GM21381 (cell line): Measurements from ENCODE around the gene SHD.

ENCODE experiments used
- ATAC-seq: cut with Tn5 transposase; IDR thresholded peaks from one replicate; pipeline ENCODE4 v1.9.1; 2021; ENCODE audit warnings: mild to moderate bottlenecking, moderate library complexity; ENCODE audit not compliant: unreplicated experiment

SHD gene

DNA sequence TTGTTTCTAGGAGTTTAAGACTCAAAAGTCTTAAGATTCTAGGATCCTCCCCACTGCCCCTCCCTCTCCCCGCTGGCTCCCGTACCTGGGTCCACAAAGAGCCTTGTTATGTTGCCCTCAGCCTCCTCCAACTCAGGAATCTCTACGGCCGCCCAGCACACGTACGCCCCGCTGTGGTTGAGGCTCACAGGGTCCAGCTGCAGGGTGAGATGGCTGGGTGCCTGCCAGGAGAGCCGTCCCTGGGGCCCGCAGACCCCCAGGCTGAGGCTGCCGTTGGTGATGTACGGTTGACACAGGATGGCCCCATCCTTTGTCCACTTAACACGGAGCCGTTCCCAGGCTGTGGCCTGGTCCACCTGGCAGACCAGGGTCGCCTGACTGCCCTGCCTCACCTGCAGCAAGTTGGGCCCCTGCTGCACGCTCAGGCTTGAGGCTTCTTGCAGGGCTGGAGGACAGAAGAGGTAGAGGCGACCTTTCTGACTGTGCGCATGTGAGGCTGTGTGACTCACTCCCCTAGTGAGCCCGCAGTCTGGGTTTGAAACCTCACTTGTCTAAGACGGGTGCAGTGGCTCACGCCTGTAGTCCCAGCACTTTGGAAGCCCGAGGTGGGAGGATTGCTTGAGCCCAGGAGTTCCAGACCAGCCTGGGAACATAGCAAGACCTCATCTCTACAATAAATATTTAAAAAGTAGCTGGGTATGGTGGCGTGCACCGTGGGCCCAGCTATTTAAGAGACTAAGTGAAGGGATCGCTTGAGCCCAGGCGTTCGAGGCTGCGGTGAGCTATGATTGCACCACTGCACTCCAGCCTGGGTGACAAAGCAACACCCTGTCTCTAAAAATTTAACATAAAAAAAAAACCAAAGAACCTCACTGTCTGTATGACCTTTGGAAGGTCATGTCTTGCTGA lies 19.1 kb downstream of the SHD start:
- no peak for ATAC-seq

DNA sequence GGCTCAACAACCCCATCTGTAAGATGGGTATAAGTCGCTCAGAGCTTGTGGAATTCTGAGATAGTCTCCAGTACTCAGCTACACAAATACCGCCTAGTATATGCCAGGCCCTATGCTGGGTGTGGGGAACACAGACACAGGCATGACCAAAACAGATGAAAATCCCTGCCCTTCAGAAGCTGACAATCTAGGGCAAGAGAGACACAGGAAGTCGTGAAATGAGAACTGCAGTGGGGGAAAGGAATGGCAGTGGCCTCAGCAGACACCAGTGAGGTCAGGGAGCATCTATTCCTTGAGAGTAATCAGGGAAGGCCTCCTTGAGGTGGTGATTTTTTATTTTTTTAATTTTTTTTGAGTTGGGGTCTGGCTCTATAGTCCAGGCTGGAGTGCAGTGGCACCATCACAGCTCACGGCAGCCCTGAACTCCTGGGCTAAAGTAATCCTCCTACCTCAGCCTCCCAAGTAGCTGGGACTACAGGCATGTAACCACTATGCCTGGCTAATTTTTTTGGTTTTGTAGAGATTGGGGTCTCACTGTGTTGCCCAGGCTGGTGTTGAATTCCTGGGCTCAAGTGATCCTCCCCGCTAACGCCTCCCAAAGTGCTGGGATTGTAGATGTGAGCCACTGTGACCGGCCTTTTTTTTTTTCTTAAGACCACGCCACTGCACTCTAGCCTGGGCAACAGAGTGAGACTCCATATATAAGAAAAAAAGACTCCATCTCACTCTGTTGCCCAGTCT lies 19.9 kb downstream of the SHD start:
- ATAC-seq = no peak

DNA sequence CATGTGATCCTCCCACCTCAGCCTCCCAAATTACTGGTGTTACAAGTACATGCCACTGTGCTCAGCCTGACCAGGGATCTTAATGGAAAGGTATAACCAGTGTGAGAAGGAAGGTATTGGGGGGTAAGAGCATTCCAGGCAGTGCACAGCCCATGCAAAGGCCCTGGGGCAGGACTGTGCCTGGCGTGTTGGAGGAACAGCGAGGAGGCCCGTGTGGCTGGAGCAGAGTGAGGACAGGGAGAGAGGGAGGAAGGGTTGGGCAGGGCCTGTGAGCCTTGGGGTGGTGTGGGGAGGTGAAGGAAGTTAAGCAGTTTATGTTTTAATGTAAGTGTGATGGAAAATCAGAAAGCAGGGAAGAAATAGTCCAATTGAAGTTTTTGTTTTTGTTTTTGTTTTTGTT lies 21.5 kb downstream of the SHD start:
- ATAC-seq = no peak

DNA sequence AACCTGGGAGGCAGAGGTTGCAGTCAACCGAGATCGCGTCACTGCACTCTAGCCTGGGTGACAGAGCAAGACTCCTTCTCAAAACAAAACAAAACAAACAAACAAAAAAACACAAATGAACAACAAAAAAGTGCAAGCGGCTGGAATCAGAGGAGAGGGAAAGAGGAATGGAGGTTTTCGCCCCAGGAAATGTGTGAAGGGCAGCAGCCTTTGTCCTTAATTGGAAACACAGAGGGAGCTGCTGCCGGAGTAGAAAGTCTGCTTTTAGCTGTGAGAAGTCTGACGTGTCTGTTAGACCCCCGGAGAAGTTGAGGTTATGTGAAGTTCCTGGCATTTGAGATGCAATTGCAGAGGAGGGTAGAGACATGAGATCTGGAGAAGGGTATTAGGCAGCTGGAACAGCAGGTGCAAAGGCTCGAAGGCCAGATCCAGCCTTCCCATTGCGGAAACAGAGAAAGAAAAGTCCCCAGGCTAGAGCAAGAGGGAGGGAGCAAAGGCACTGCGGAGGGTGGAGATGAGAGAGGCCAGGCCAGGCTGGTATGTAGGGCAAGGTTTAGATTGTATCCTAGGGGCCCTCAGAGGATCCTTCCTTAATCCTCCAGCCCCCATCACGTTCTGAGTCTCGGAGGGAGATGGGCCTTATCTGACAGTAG lies 22.6 kb downstream of the SHD start:
- ATAC-seq = no peak

DNA sequence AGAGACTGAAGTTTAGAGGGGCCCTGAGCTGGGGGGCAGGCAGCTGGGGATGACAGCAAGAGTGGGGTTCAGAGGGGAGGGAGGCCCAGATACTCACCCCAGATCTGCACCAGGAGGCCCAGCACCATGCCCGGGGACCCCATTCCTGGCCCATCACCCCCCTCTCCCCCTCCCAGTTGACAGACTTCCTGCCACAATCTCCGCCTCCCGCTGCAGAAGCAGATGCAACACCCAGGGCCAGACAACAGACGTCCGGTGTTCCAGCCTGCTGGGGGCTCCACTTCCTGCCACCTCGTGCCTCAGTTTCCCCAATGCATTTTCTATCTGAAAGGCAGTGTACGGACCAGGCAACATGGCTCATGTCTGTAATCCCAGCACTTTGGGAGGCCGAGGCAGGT lies 23.2 kb downstream of the SHD start, which contains the start of gene TMIGD2:
Gene TMIGD2 (minus strand): TSS at position 147 of the 398 bp plus-strand sequence. CDS start 4 bp downstream, at position 143.
- no peak for ATAC-seq

DNA sequence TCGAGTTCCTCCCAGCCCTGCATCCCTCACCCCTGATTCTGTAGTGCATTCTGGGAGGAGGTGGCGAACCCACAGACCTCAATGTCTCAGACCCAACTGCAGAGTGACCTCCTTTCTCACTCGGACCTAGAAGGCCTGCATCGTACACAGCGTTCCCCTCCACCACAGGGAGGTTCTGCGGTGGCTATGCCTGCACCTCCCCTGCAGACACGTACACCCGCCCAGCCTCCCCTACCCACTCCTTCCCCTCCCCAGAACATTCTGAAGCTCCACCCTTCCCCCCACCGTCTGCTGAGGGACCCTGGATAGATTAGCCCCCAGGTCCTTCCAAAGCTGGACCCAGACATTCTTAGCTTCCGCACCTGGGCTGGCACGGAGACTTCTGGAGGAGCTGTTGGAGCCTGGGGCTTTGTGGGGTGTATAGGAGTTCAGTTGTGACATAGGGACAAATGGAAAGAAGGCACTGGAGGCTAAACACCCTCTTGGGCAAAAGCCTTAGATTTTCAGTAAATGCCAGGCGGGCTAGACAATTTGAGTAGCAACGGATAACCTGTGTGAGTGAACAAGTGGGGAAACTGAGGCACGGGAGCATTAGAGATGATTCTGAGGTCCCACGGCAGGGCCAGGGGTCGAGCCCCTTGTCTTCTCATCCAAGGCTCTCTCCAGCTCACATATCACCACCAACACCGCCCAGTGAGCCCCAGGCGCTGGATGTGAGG lies 24.9 kb downstream of the SHD start:
- no peak for ATAC-seq

DNA sequence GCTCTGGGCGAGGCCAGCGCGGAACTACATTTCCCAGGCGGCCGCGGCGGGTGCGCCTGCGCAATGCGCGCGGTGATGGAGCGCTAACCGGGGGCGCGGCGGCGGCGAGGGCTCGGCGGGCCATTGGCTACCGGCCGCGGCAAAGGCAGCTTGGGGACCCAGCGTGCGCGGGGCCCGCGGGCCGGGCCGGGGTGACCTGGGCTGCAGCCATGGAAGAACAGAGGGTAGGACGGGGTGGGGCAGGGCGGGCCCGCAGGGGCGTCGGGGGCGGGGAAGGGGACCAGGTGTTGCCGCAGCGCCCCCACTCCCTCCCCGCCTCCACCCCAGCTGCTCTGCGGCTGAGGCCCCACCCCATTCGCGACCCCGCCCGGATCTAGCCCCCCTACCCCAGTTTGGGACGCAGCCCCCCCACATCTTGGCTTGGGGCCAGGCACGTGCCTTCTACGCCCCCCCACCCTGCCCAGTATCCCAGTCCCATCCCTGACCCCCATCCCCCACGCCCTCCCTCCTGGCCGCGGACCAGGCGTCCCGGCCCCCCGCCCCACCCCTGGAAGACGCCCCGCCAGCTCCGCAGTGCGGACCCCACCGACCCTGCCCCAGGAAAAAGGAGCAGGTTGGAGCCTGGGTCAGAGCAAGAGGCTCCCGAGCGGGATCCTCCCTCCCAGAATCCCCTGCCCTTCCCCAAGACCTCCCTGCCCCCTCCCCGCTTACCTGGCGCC lies 25.6 kb downstream of the SHD start, which contains the start of gene FSD1:
Gene FSD1 (plus strand): TSS at position 61 of the 719 bp plus-strand sequence. CDS start 149 bp downstream, at position 210.
- ATAC-seq = no peak

DNA sequence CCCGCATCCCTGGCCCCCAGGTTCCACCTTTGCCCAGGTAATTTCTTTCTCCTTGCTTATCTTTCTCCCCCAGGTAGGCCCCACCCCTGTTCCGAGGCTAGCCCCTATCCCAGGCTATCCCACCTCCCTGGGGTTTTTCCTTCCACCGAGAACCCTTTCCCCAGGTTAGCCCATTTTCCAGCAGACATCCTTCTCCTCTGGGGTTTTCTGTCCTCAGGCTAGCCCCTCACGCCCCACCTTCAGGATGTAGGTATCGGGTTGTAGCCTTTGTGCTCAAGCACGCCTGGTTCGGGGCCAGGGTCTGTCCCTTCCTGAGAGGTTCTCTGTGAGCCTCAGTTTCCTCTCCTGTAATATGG lies 26.2 kb downstream of the SHD start:
- ATAC-seq = no peak

DNA sequence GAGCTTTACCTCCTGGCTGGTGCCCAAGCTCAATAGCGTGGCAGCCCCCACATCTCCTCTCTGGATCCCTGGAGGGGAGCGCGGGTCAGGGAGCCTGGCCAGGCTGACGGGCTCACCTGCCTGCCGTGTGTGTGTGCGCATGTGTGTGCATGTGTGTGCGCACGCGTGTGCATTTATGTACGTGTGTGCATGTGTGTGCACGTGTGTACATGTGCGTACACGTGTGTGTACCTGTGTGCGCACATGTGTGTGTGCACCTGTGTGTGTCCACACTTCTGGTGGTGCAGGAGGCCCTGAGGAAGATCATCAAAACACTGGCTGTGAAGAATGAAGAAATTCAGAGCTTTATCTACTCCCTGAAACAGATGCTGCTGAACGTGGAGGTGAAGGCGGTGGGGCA lies 26.6 kb downstream of the SHD start:
- no peak for ATAC-seq

DNA sequence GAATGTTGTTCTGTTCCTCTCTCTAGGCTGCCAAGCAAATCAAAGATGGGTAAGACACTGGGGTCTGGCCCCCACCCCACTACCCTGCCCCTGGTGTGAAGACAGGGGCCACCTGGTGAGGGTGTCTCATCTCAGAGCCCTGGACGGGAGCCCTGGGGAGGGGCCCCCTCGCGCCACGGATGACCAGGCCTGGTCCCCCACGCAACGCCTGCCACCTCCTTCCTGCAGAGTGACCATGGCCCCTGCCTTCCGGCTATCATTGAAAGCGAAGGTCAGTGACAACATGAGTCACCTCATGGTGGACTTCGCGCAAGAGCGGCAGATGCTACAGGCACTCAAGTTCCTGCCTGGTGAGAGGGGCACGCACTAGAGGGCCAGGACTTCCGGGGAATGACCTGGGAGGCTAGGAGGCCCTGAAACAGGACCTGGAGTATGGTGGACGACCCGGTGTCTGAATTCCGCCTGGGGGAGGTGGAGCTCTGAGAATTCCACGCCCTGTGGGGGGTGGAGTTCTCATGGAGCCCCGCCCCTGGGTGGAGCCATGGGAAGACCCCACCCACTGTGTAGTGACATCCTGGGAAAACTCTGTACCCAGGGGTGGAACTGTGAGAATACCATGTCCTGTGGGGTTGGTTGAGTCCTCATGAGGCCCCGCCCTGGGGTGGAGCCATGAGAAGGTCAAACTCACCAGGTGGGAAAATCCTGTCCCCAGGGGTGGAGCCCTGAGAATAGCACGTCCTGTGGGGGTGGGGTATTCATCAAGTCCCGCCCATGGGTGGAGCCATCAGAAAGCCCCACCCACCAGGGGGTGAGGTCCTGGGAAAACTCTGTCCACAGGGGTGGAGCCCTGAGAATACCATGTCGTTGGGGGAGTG lies 31.4 kb downstream of the SHD start:
- no peak for ATAC-seq

DNA sequence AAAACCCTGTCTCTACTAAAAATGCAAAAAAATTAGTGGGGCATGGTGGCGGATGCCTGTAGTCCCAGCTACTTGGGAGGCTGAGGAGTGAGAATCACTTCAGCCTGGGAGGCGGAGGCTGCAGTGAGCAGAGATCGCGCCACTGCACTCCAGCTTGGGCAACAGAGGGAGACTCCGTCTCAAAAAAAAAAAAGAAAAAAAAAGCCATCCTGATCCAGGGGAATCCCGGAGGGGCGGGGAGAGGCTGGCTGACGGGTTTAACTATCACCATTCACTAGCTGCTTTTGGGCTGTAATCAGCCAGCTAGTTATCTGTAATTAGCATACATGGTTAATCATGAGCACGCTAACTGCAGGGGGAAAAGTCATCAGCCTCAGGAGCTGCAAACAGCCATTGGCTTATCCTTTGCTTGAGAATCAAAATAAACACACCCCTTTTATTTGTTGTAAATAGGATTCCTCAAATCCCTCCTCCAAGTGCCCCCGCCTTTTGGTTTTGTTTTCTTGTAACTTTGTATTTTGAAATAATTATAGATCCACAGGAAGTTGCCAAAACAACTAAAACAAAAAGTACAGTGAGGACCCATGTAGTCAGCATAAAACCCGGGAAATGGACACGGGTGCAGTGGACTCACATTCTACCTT lies 34.9 kb downstream of the SHD start:
- no peak for ATAC-seq

DNA sequence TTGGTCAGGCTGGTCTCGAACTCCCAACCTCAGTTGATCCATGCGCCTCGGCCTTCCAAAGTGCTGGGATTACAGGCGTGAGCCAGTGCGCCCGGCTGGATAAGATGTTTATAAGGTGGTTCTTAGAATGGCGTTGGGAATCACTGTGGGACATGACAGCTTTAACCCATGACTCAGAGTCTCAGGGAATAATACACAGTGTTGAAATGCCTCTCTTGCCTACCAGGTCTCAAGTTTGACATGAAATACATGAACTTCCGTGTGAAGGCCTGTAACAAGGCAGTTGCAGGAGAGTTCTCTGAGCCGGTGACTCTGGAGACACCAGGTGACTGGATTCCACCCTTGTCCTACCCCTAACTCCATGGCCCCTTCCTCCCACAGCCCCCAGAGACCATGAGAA lies 37.9 kb downstream of the SHD start:
- no peak for ATAC-seq

DNA sequence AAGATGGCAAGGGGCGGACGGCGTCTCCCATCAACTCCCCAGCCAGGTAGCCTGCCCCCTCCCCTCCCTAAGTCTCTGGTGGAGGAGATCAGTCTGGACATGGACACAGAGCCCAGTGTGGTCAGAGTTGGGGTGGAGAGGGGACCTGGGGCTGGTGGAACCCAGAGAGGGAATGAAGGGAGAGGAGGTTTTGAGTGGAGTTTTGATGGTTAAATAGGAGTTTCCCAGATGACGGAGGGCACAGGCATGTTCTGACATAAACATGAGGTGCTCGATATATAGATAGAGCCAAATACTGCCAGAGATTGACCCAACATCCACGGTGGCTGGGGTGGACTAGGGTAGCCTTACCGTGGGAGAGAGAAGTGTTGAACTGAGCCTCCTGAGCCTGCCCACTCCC lies 39.4 kb downstream of the SHD start:
- no peak for ATAC-seq

DNA sequence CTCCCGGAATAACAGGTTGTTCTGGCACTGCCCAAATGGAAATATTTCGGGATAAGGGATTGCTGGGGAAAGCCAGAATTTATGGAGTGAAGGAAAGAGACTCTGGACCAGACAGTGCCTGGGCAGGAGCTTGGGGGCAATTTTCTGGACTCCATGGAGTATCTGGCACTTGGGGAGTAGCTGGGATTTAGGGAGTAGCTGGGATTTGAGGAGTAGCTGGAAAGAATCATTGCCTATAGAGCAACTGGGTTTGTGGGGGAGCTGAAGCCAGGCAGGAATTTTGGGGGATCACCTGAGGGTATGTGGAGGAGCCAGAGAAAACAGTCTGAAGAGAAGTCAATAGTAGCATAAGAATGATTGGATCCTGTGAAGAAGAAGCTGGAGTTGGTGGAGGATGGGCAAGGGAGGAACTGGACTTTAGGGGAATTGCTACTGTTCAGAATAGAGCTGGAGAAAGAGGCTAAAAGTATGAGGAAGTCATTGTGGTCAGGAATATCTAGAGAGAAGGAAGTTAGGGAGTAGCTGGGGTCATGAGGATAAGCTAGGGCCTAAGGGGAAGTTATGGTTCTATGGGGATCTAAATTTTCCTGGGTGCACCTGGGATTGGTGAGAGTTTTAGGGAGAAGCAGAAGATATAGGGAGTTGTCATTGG lies 40.1 kb downstream of the SHD start:
- no peak for ATAC-seq

DNA sequence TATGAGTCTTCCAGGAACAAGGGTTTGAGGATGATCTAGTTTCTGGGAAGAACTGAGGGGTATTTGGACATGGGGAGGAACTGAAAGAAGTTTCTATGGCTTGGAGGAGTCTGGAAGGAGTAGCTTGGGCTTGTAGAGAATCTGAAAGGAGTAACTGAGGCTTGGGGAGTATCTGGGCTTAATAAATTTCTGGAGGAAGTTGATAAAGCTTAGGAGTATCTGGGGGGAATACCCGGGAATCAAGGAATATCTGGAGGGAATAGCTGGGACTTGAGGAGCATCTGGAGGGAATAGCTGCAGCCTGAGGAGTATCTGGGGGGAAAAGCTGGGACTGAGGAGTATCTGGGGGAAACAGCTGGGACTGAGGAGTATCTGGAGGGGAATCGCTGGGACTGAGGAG lies 41.4 kb downstream of the SHD start:
- ATAC-seq = no peak

DNA sequence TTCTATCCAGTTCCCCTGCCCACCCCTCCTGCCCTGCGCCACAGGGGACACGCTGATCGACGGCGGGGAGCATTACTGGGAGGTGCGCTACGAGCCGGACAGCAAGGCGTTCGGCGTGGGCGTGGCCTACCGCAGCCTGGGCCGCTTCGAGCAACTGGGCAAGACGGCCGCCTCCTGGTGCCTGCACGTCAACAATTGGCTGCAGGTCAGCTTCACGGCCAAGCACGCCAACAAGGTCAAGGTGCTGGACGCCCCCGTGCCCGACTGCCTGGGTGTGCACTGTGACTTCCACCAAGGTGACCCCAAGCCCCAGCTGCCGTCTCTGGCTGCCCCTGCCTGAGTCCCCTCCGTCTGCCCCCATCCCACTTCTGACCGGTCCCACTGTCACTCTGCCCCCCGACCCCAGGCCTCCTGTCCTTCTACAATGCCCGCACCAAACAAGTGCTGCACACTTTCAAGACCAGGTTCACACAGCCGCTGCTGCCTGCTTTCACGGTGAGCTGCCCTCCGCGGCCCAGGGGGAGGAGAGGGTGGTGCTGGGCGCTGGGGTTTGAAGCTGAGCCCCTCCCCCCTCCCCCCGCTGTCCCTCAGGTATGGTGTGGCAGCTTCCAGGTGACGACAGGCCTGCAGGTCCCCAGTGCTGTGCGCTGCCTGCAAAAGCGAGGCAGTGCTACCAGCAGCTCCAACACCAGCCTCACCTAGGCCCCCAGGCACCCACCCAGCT lies 44.0 kb downstream of the SHD start:
- ATAC-seq = no peak

DNA sequence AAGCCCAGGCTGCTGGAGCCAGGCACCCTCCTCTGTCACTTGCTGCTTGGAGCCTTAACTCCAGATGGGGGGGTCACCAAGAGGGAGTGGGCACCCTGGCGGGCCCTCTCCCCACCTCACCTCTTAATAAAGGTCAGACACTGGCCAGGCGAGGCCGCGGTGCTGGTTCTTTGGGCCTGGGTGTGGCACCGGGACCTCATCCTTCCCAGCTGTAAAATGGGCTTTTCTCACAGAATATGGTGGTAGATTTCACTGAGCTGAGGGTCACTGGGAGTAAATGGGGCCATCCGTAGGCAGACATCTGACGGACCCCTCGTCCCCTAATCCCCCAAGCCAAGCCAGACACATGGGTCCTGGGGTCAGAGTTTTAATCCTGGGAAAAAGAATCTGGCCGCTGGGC lies 44.6 kb downstream of the SHD start:
- ATAC-seq = no peak

DNA sequence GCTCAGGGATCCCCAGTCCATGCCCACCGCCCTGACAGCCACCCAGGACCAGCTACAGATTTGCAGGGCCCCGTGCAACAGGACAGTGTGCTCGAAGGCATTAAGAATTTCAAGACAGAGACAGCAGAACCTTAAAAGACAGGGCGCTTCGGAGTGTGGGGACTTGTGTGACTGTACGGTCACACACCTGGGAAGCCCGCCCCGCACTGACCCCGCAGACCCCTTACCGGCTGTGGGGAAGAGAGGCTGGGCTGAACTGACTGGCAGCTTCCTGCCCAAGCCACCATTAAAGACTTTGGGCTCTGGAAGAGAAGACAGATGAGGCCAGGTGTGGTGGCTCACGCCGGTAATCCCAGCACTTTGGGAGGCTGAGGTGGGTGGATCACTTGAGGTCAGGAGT lies 45.2 kb downstream of the SHD start:
- ATAC-seq = no peak
